Endothelial cell of umbilical vein (primary cell): ENCODE results near the gene KIAA1671.

Experiments used
- GATA2 ChIP-seq: IDR thresholded peaks from 2 replicates; pipeline ENCODE4 v1.7.0; 2011; ENCODE audit warnings: low read depth, mild to moderate bottlenecking, moderate library complexity, mixed read lengths, low read length; ENCODE audit not compliant: insufficient read length, insufficient read depth
- POLR2A ChIP-seq: IDR thresholded peaks from 2 replicates; pipeline ENCODE4 v1.6.1; 2012; ENCODE audit warnings: low read depth, mild to moderate bottlenecking, control low read depth, low read length
- TF ChIP-seq, protein P1 (sequence below): IDR thresholded peaks from 2 replicates; pipeline ENCODE4 v1.6.1; 2011; ENCODE audit not compliant: insufficient read depth, insufficient read length

DNA sequence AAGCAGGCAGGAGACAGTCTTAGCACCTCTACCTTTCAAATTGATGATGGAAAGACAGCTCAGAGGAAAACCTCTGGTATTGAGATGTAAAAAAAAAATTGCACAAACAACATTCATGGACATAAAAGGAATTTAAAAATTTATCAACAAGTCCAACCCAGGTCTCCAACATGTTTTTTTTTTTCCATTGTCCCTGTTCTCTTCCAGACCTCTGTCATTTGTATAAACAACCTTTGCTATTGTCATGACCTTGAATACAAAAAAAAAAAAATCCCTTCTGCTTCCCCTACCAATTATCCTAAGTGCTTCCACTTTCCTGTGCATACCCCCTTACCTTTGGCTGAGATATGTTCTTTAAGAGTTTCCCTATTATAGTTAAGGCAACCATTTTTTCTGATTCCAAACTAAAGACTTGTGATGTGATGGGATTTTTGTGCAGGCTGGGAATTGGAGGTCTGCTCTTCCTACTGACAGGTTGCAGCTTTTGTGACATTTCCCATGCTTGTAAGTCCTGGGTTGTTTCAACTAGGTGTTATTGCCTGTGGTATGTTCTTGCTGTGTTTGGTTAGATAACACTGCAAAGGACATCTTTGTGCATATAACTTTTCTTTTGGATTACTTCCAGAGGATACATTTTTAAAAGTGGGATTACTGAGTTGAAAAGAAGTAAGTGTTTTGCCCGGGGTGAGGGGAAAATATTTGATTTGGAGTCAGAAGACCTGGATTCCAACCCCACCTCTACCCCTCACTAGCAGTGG lies 67.1 kb downstream of the KIAA1671 start:
- no peak for TF ChIP-seq GATA2
- TF ChIP-seq POLR2A: no peak
- TF ChIP-seq, protein P1, sequence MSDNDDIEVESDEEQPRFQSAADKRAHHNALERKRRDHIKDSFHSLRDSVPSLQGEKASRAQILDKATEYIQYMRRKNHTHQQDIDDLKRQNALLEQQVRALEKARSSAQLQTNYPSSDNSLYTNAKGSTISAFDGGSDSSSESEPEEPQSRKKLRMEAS: no peak
